SK-N-DZ (cell line): ENCODE results near the gene TACO1. TPM values are rescaled to one million over a fixed set of nuclear protein-coding genes. Genes with fewer than 3 reads are reported as not detected.

Experiments
- DNase-seq: peaks from one replicate; pipeline ENCODE4 v3.0.0-alpha.2; 2015; ENCODE audit warnings: low spot score
- polyA plus RNA-seq, 2 experiments: library from polyadenylated mRNA; depleted of rRNA; stranded (reverse); fragments of >200 nt; gene quantifications; 2 replicates each; pipeline ENCODE4 v1.2.3, GENCODE V29; 2014

TACO1 gene
- 21.5 and 26.4 TPM in 2 replicates for polyA plus RNA-seq (2014; cell fraction: cytosol; rRNA removed)
- 13.9 and 21.1 TPM in 2 replicates for polyA plus RNA-seq (2014; cell fraction: nucleus; rRNA removed)

GRCh38 chr17:63600569-63601438 is at the start of gene TACO1:
Gene TACO1 (plus strand): TSS chr17:63600895. CDS start chr17:63601084, 189 bp downstream.
- DNase-seq = peak; percentile 88

- no peak for DNase-seq
These were observed 48.5 kb upstream of the TACO1 start for GRCh38 chr17:63552211-63552610.

GRCh38 chr17:63555500-63556156 is 45.1 kb upstream of the TACO1 start:
- DNase-seq = no peak

- no peak for DNase-seq
These were observed 43.3 kb upstream of the TACO1 start for GRCh38 chr17:63557416-63557815.

GRCh38 chr17:63558441-63558840 is 42.3 kb upstream of the TACO1 start:
- DNase-seq = no peak

GRCh38 chr17:63561819-63562218 is 38.9 kb upstream of the TACO1 start:
- DNase-seq = no peak

GRCh38 chr17:63563339-63563738 is 37.4 kb upstream of the TACO1 start:
- no peak for DNase-seq

GRCh38 chr17:63564562-63564961 is 36.1 kb upstream of the TACO1 start:
- DNase-seq = no peak

- DNase-seq = no peak
These were observed 33.5 kb upstream of the TACO1 start for GRCh38 chr17:63567229-63567628.

- no peak for DNase-seq
These were observed 32.1 kb upstream of the TACO1 start for GRCh38 chr17:63568563-63568962.

GRCh38 chr17:63571632-63572310 is 28.9 kb upstream of the TACO1 start:
- DNase-seq = no peak

GRCh38 chr17:63573634-63574033 is 27.1 kb upstream of the TACO1 start:
- no peak for DNase-seq

- DNase-seq = no peak
These were observed 22.5 kb upstream of the TACO1 start for GRCh38 chr17:63578027-63578768.

- no peak for DNase-seq
These were observed 22.0 kb upstream of the TACO1 start for GRCh38 chr17:63578769-63579111.

GRCh38 chr17:63579633-63580032 is 21.1 kb upstream of the TACO1 start:
- DNase-seq = no peak

GRCh38 chr17:63587770-63588169 is 12.9 kb upstream of the TACO1 start:
- no peak for DNase-seq

- DNase-seq = no peak
These were observed 11.9 kb upstream of the TACO1 start for GRCh38 chr17:63588797-63589196.

GRCh38 chr17:63589646-63590045 is 11.0 kb upstream of the TACO1 start:
- no peak for DNase-seq

GRCh38 chr17:63592797-63593196 is 7.9 kb upstream of the TACO1 start:
- no peak for DNase-seq

GRCh38 chr17:63595132-63595531 is 5.6 kb upstream of the TACO1 start:
- DNase-seq = no peak

- DNase-seq = no peak
These were observed 3.7 kb upstream of the TACO1 start for GRCh38 chr17:63596856-63597586.
